ENCODE results near the gene RACGAP1. TPM values are rescaled to one million over a fixed set of nuclear protein-coding genes. Genes with fewer than 3 reads are reported as not detected.
A peak's percentile ranks its signal among the peaks of the same experiment; 100 is the strongest.

Gene RACGAP1
- total RNA-seq, 1 experiment from 2014 or later: 137 TPM

DNA sequence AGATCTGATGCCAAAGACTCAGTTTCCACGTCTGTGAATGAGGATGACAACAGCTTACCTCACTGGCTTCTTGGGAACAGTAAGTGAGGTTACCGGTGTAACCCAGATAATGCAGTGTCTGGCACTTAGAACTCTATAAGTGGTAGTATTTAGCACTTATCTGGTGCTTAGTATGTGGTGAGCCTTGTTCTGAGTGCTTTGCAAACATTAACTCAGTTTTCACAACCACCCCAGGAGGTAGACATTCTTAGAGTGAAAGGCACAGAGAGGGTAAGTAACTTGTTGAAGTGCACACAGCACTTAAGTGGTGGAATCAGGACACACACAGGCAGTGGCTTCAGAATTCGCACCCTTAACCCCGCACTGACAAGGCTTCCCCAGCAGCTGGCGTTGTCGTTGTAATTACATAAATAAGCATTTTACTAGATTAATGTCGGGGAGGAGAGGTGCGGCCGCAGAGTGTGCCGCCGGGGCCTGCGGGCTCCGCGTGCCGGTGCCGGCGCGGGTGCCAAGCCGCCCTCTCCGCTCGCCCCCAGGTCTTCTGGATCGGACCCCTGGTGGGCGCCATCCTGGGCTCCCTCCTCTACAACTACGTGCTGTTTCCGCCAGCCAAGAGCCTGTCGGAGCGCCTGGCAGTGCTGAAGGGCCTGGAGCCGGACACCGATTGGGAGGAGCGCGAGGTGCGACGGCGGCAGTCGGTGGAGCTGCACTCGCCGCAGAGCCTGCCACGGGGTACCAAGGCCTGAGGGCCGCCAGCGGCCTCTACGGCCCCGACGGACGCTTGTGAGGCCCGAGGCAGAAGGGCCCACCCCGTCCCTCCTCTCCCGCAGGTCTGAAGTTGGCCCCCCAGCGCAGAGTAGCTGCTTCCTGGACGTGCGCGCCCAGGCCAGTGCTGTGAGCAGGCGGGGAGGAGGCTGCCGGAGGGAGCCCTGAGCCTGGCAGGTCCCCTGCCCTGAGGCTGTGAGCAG is 70.1 kb downstream of the RACGAP1 start:
- DNase-seq (ENCODE audit: low read depth): no peak

GRCh38 chr12:49953961-49954846 is 71.1 kb downstream of the RACGAP1 start:
- no peak for DNase-seq (ENCODE audit: low read depth)

DNA sequence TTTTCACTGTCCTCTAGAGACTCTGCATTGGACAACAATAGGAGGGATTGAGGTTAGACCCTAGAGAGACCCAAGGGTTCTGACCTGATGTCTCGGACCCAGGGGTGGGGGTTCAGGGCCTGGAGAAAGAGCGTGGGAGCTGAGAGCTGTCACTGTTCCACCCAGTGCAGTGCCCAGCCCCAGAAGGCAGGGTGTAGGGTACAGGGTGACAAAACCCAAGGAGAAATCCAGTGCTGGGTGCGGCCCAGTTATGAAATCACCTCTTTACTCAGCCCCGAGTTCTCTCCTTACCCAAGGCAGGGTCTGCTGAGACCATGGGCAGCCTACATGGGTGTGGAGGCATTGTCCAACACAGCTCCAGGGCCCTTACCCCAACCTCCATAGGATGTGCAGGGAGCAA is 72.1 kb downstream of the RACGAP1 start:
- DNase-seq (ENCODE audit: low read depth): no peak

DNA sequence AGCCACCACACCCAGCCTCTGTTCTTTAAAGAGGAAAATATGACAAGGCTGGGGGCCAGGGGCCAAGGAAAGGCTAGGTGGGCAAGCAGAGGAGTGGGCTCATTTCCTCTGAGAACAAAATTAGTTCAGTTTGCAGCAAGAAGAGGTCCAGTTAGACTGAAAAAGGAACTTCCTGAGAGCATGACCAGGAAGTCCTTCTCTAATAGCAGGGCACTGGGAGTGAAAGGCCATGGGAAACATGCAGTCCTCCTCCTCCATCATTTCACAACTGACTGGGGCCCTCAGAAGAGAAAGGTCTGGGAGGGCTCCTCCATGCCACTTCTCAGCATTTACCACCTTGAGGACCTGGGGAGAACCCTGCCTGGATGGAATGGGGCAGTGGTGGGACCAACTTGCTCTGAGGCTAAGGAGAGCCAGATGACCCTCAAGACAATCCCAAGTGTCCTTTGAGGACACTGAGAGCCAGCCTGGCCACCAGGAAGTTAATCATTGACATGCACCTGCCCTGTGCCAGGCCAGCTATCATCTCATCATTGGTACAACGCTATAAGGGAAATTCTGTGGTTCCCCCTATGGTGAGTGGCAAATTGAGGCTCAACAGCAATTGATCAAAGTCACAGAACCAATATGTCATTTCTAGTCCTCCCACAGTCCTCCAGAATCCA is 72.8 kb downstream of the RACGAP1 start:
- DNase-seq (ENCODE audit: low read depth): no peak

DNA sequence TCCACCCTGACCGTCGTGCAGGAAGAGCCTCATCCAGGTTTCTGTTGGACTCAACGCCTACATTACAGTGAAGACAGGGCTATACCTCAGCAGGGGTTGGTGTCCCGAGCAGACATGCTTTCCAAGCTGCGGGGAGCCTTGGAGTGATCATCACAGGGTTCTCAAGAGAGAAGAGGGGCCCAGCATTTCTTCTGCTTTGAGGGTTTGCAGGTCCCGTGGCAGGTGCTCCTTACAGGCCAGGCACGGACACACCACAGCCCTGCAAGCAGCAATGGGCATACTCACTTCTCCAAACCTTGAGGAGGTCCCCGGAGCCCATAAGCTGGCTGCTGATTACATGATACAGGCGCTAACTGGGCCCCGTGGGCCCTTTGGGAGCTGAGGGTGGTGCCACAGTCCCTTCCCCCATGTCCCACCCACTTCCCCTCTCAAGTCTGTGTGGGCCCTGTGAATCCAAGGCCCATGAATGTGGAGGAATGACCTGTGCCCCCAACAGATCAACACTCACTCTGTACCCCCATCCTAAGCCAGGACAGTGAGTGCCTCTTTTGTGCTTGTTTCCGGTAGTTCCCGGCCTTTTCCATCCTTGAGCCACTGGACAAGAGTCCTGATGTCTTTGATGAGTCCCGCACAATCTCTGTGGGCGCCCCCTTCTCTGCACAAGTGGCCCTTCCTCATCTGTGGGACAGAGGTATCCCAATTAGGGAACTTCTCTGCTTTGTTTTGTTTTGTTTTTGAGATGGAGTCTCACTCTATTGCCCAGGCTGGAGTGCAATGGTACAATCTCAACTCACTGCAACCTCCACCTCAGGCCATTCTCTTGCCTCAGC is 73.7 kb downstream of the RACGAP1 start:
- no peak for DNase-seq (ENCODE audit: low read depth)

DNA sequence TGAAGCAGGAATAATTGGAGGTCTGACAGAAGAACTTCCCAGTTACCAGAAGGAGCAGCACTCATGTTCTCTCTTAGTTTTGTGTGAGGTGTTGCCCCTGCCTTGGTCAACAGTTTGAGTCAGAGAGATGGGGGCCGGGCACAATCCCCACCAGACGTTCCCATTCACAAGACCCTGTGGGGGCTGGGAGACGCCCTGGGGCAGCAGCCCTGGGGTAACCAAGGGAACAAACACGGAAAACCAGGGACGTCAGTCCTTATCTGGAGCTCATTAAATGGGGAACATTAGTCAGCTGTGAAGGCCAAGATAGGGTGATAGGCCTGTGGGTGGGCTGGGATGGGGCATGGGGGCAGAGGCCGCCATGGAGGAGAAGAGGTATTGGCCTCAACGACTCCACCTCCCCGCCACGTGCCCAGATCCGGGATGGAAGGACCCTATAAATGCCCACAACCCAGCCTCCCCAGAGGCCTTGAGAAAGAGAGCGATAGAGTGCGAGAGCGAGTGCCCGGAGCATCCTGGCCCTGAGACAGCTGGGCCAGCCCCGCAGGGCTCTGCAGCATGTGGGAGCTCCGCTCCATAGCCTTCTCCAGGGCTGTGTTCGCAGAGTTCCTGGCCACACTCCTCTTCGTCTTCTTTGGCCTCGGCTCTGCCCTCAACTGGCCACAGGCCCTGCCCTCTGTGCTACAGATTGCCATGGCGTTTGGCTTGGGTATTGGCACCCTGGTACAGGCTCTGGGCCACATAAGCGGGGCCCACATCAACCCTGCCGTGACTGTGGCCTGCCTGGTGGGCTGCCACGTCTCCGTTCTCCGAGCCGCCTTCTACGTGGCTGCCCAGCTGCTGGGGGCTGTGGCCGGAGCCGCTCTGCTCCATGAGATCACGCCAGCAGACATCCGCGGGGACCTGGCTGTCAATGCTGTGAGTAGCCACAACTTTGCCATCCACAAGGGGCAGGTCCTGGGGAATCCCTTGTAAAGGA is 74.7 kb downstream of the RACGAP1 start, which contains the start of gene AQP2:
TSS of gene AQP2 (plus strand) at position 465 of the 979 bp plus-strand sequence. CDS start at position 559, 94 bp downstream.
- no peak for DNase-seq (ENCODE audit: low read depth)

DNA sequence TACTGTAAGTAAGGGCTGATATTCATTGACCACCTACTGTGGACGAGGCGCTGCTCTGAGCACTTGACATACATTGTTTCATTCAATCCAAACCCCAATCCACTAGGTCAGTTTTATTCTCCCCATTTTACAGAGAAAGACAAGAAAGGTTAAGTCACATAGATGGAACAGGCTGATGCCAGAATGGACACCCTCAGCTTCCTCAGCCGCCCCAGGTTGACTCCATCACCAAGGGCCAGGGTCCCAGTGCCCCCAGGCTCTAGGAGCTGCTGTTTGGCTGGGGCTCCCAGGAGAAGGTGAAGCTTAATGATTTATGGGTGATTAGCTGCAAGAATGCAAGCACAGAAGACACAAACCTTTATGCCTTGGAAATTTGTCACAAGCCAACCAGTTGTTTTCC is 75.4 kb downstream of the RACGAP1 start:
- DNase-seq (ENCODE audit: low read depth): no peak

DNA sequence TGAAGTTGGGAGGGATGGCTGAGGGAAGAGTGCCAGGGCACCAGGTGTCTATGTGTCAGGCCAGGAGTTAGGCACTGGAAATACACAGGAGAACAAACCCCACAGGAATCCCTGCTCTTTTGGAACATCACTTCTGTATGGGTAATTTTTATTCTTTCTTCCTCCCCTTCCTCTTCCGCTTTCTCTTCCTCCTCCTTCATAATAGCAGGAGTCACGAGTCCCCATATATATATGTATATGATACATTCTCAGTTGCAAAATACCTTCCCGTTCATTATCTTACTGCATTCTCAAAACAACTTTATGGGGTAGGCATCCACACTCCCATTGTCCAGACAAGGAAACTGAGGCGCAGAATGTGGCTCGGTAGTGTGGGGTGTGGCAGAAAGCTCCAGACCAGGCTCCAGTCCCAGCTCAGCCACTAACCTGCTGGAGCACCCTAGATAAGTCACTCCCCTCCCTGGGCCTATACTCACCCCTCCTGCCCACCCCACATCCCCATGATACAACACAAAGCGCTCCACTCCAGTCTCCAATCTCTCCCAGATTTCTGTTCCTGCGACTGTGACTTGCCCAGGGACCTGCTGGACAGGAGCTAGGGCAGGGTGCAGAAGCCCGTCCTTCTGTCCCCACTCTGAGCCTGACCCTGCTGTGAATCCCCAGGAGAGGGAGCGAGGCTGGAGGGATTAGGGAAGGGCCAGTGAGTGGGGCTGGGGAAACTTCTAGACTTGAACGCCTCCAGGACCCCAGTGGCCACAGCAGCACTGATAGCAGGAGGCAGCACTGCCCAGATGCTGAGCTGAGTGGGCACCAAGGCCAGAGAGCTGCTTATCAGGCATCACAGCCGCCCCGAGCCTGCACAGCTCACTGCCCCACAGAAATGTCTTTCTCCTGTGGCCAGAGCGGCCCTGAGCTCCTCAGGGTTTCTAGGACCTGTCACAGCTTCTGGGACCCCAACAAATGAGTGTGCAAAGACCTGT is 76.1 kb downstream of the RACGAP1 start:
- DNase-seq (ENCODE audit: low read depth): no peak

DNA sequence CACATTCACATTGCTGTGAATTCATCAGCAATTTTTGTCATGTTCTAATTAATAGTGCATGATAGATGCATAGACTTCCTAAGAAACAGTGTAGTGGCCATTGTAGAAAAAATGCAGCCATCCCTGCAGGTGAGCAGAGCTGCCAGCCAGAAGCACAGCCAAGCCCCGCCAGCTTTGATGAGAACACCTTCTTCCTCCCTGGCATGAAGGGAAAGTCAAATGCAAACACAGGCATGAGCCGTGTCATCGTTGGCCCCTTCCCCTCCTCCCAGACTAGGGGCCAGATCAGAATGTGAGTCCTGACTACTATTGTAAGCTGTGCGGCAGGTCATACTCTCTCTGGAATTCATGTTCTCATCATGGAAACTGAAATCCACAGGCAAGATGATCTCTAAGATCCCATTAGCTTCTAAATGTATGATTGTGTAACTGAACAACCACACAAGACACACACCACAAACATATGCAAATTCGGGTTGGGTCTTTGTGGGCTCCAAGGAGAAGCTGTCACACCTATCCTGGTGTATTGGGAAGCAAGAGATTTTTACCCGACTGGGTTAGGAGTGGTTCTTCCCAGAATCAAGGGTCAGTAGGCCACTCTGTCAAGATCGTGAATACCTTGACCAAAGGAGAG is 77.6 kb downstream of the RACGAP1 start:
- no peak for DNase-seq (ENCODE audit: low read depth)

DNA sequence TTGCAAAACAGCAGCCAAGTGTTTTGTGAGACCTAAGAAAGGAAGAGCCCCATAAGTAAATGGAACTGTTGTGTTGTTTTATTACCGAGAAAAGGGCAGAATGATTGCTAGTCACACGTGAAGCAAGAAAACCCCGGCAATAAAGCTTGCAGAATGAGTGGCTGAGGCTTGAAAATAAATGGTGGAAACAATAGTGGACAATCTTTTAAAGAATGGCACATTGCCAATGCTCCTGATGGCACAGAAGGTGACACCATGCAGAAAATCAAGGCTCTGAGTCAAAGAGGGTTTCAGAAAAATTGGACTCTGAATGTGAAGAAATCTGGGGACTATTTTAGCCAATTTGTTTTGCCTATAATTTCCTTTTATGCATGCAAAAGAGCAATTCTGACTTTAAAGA is 78.8 kb downstream of the RACGAP1 start:
- DNase-seq (ENCODE audit: low read depth): no peak

GRCh38 chr12:49946086-49946485 is 79.2 kb downstream of the RACGAP1 start:
- no peak for DNase-seq (ENCODE audit: low read depth)

GRCh38 chr12:49945394-49946080 is 79.8 kb downstream of the RACGAP1 start:
- DNase-seq (ENCODE audit: low read depth): peak; percentile 76

- DNase-seq (ENCODE audit: low read depth): no peak
These were observed 80.6 kb downstream of the RACGAP1 start for GRCh38 chr12:49944718-49945117.

GRCh38 chr12:49944046-49944445 is 81.2 kb downstream of the RACGAP1 start:
- no peak for DNase-seq (ENCODE audit: low read depth)

DNA sequence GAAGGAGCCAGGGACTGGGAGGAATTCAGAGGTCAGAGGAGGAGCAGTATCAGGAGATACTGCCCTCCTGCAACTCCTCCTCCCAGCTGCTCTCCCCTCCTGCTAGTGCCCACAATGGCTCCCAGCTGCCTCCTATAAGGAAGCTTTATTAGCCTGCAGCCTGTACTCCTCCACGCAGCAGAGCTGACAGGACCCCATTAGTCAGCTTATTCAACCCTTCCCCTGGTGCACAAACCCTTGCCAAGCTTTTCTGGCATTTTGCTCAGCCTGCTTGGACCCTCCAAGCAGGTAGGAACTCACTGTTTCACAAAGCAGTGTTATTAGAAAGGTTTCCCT is 81.7 kb downstream of the RACGAP1 start:
- DNase-seq (ENCODE audit: low read depth): no peak

GRCh38 chr12:49942921-49943624 is 82.2 kb downstream of the RACGAP1 start:
- DNase-seq (ENCODE audit: low read depth): no peak

DNA sequence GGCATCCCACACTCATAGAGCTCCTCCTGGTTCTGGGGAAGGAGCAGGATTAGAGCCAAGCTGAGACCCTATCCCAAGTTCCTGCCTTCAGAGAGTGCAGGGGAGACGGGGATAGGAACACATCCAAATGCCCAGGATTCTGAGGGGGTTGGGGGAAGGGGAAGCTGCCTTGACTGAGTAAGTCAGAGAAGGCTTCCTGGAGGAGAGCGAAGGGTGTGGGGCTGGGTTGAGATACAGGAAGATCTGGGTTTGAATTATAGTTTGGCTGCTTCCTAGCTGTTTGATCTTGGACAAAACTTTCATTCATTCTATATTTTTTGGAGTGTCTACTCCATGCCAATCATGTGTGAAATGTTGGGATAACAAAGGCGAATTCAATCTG is 82.8 kb downstream of the RACGAP1 start:
- DNase-seq (ENCODE audit: low read depth): no peak

Data from M059J (cell line).